ENCODE results near the gene AGBL4.

Gene AGBL4

GRCh38 chr1:48876330-48876785 lies 1147.4 kb downstream of the AGBL4 start:
- DNase-seq, result peak; percentile 53

GRCh38 chr1:48875552-48876329 lies 1148.0 kb downstream of the AGBL4 start:
- DNase-seq, result no peak

- DNase-seq, result no peak
Observed at GRCh38 chr1:48873944-48874343, 1149.8 kb downstream of the AGBL4 start.

- peak; percentile 15 for DNase-seq
Observed at GRCh38 chr1:48870596-48870995, 1153.2 kb downstream of the AGBL4 start.

GRCh38 chr1:48869116-48869893 lies 1154.4 kb downstream of the AGBL4 start:
- peak; percentile 6 for DNase-seq

- no peak for DNase-seq
Observed at GRCh38 chr1:48864913-48865312, 1158.8 kb downstream of the AGBL4 start.

GRCh38 chr1:48859456-48859855 lies 1164.3 kb downstream of the AGBL4 start:
- peak; percentile 19 for DNase-seq

- peak; percentile 4 for DNase-seq
Observed at GRCh38 chr1:48858200-48858920, 1165.4 kb downstream of the AGBL4 start.

- peak; percentile 75 for DNase-seq
Observed at GRCh38 chr1:48853006-48853405, 1170.7 kb downstream of the AGBL4 start.

GRCh38 chr1:48851638-48852037 lies 1172.1 kb downstream of the AGBL4 start:
- DNase-seq, result peak; percentile 80

- DNase-seq, result peak; percentile 63
Observed at GRCh38 chr1:48848035-48848434, 1175.7 kb downstream of the AGBL4 start.

GRCh38 chr1:48846441-48846840 lies 1177.3 kb downstream of the AGBL4 start:
- DNase-seq, result no peak

GRCh38 chr1:48844187-48844586 lies 1179.6 kb downstream of the AGBL4 start:
- no peak for DNase-seq

- no peak for DNase-seq
Observed at GRCh38 chr1:48841966-48842365, 1181.8 kb downstream of the AGBL4 start.

- no peak for DNase-seq
Observed at GRCh38 chr1:48841461-48841860, 1182.3 kb downstream of the AGBL4 start.

- DNase-seq, result no peak
Observed at GRCh38 chr1:48831120-48831978, 1192.4 kb downstream of the AGBL4 start.

- no peak for DNase-seq
Observed at GRCh38 chr1:48830715-48831114, 1193.0 kb downstream of the AGBL4 start.

GRCh38 chr1:48829446-48829845 lies 1194.3 kb downstream of the AGBL4 start:
- DNase-seq, result no peak

- no peak for DNase-seq
Observed at GRCh38 chr1:48823168-48823567, 1200.6 kb downstream of the AGBL4 start.

- DNase-seq, result no peak
Observed at GRCh38 chr1:48820491-48820890, 1203.3 kb downstream of the AGBL4 start.

GRCh38 chr1:48817505-48818114 lies 1206.1 kb downstream of the AGBL4 start:
- DNase-seq, result peak; percentile 60

- no peak for DNase-seq
Observed at GRCh38 chr1:48810740-48811139, 1213.0 kb downstream of the AGBL4 start.

Measured in MV-4-11 (cell line).